ENCODE measurements around the gene AFF3.

The AFF3 gene

GRCh38 chr2:99715956-99716355, 426.4 kb downstream of the AFF3 start:
- no peak for TF ChIP-seq USF1 (IDR thresholded peaks at IDR 0.05)
- TF ChIP-seq EP300 (IDR thresholded peaks at IDR 0.05; ENCODE audit: borderline replicate concordance): no peak
- TF ChIP-seq ZBTB7A (IDR thresholded peaks at IDR 0.05; ENCODE audit: low read depth): no peak
- no peak for TF ChIP-seq CREB1 (IDR thresholded peaks at IDR 0.05; ENCODE audit: low read depth)
- no peak for TF ChIP-seq NFIC (IDR thresholded peaks at IDR 0.05)
- no peak for TF ChIP-seq RAD21 (IDR thresholded peaks at IDR 0.05; ENCODE audit: low read depth)
- no peak for TF ChIP-seq TCF12 (IDR thresholded peaks at IDR 0.05; ENCODE audit: low read depth)
- TF ChIP-seq TEAD4 (IDR thresholded peaks at IDR 0.05): no peak
- no peak for TF ChIP-seq TAF1 (IDR thresholded peaks at IDR 0.05; ENCODE audit: low read depth)
- TF ChIP-seq, protein P1, sequence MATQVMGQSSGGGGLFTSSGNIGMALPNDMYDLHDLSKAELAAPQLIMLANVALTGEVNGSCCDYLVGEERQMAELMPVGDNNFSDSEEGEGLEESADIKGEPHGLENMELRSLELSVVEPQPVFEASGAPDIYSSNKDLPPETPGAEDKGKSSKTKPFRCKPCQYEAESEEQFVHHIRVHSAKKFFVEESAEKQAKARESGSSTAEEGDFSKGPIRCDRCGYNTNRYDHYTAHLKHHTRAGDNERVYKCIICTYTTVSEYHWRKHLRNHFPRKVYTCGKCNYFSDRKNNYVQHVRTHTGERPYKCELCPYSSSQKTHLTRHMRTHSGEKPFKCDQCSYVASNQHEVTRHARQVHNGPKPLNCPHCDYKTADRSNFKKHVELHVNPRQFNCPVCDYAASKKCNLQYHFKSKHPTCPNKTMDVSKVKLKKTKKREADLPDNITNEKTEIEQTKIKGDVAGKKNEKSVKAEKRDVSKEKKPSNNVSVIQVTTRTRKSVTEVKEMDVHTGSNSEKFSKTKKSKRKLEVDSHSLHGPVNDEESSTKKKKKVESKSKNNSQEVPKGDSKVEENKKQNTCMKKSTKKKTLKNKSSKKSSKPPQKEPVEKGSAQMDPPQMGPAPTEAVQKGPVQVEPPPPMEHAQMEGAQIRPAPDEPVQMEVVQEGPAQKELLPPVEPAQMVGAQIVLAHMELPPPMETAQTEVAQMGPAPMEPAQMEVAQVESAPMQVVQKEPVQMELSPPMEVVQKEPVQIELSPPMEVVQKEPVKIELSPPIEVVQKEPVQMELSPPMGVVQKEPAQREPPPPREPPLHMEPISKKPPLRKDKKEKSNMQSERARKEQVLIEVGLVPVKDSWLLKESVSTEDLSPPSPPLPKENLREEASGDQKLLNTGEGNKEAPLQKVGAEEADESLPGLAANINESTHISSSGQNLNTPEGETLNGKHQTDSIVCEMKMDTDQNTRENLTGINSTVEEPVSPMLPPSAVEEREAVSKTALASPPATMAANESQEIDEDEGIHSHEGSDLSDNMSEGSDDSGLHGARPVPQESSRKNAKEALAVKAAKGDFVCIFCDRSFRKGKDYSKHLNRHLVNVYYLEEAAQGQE (IDR thresholded peaks at IDR 0.05; ENCODE audit: low read depth): no peak
- no peak for TF ChIP-seq YY1 (IDR thresholded peaks at IDR 0.05; ENCODE audit: low read depth)
- no peak for TF ChIP-seq EGR1 (IDR thresholded peaks at IDR 0.05)
- no peak for TF ChIP-seq FOXM1 (IDR thresholded peaks at IDR 0.05; ENCODE audit: borderline replicate concordance, low read depth)
- no peak for TF ChIP-seq CEBPB (IDR thresholded peaks at IDR 0.05)
- TF ChIP-seq MAX (IDR thresholded peaks at IDR 0.05): no peak

DNA sequence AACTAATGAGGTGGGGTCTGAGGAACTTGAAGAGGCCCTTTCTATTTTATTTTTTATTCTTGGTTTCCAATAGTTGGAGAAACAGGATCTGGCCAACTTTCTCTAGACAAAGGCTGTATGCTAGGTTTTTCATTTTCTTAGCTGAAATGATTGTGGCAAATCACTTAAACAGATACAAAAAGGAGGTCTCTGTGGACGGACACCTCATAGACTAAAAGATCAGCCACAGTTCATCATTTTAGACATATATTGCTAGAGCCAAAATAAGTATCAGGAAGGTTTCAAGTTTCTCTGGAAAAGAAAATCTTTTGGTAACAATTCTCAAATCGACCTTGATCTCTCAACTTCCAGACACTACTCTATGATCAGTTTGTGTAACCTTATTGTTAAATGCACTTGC, 428.0 kb downstream of the AFF3 start:
- TF ChIP-seq CREB1 (IDR thresholded peaks at IDR 0.05; ENCODE audit: low read depth) (no peak), EP300 (IDR thresholded peaks at IDR 0.05; ENCODE audit: borderline replicate concordance) (no peak), TAF1 (IDR thresholded peaks at IDR 0.05; ENCODE audit: low read depth) (no peak), NFIC (IDR thresholded peaks at IDR 0.05) (no peak), CEBPB (IDR thresholded peaks at IDR 0.05) (no peak), TEAD4 (IDR thresholded peaks at IDR 0.05) (no peak)
- TF ChIP-seq, protein P1 (IDR thresholded peaks at IDR 0.05; ENCODE audit: low read depth): no peak

GRCh38 chr2:99711144-99711543, 431.2 kb downstream of the AFF3 start:
- TF ChIP-seq ZBTB7A (IDR thresholded peaks at IDR 0.05; ENCODE audit: low read depth): no peak
- no peak for TF ChIP-seq YY1 (IDR thresholded peaks at IDR 0.05; ENCODE audit: low read depth)
- no peak for TF ChIP-seq CEBPB (IDR thresholded peaks at IDR 0.05)
- no peak for TF ChIP-seq RAD21 (IDR thresholded peaks at IDR 0.05; ENCODE audit: low read depth)
- TF ChIP-seq TEAD4 (IDR thresholded peaks at IDR 0.05): no peak
- no peak for TF ChIP-seq MAX (IDR thresholded peaks at IDR 0.05)
- TF ChIP-seq TCF12 (IDR thresholded peaks at IDR 0.05; ENCODE audit: low read depth): no peak
- TF ChIP-seq EGR1 (IDR thresholded peaks at IDR 0.05): no peak
- TF ChIP-seq NFIC (IDR thresholded peaks at IDR 0.05): no peak
- no peak for TF ChIP-seq EP300 (IDR thresholded peaks at IDR 0.05; ENCODE audit: borderline replicate concordance)
- TF ChIP-seq USF1 (IDR thresholded peaks at IDR 0.05): no peak
- no peak for TF ChIP-seq TAF1 (IDR thresholded peaks at IDR 0.05; ENCODE audit: low read depth)
- no peak for TF ChIP-seq CREB1 (IDR thresholded peaks at IDR 0.05; ENCODE audit: low read depth)
- TF ChIP-seq FOXM1 (IDR thresholded peaks at IDR 0.05; ENCODE audit: borderline replicate concordance, low read depth): no peak
- TF ChIP-seq, protein P1 (IDR thresholded peaks at IDR 0.05; ENCODE audit: low read depth): no peak

DNA sequence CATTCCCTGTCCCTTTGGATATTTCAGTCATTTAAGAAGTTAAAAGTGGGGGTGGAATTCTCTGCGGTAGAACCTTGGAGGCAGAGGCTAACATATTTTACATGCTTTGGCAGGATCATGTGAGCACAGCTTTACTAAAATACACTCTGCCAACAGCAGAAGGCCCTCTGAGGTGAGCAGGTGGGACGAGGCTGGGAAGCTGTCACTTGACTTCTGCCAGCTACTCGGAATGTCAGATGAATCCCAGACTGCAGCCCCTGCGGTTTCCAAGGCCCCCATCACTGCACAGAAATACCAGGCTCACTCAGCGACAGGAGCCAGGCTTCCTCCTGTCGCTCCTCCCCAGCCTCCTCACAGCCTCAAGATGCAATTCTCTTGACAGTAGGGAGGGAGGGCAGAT, 431.7 kb downstream of the AFF3 start:
- TF ChIP-seq CEBPB (IDR thresholded peaks at IDR 0.05) (no peak), EP300 (IDR thresholded peaks at IDR 0.05; ENCODE audit: borderline replicate concordance) (no peak), RAD21 (IDR thresholded peaks at IDR 0.05; ENCODE audit: low read depth) (no peak), USF1 (IDR thresholded peaks at IDR 0.05) (peak; percentile 27; the same call in 1 of the 2 replicates), NFIC (IDR thresholded peaks at IDR 0.05) (no peak)

Data from Ishikawa (cell line).